HG03575 (cell line): Measurements from ENCODE around the gene BAIAP3.

Experiments
- ATAC-seq: cut with Tn5 transposase; IDR thresholded peaks from one replicate; pipeline ENCODE4 v1.9.1; 2021; ENCODE audit not compliant: unreplicated experiment, insufficient number of reproducible peaks, low FRiP score; ENCODE audit errors: extremely low read depth

Gene BAIAP3

DNA sequence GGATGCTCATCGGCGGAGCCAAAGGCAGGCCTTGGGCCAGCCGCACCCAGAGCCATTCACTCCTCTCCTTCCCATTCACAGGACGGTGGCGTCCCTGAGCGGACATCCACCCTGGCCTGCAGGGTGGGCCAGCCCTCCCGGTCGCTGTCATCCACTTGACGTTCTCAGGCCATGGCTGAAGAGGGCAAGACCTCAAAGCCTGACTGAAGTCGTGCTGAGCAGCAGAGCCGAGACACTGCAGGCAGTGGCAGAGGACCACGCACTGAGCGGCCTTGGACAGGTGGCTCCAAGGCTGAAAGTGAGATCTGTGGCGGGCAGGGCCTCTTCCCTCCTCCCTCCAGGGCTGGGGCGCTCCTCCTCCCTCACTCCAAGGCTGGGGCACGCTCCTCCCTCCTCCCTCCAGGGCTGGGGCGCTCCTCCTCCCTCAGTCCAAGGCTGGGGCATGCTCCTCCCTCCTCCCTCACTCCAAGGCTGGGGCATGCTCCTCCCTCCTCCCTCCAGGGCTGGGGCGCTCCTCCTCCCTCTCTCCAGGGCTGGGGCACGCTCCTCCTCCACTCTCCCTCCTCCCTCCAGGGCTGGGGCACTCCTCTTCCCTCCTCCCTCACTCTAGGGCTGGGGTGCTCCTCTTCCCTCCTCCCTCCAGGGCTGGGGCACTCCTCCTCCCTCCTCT lies 42.4 kb downstream of the BAIAP3 start:
- ATAC-seq, result no peak

- no peak for ATAC-seq
Measured at GRCh38 chr16:1377406-1378010, 44.1 kb downstream of the BAIAP3 start.

- ATAC-seq, result no peak
Measured at GRCh38 chr16:1378087-1378803, 44.8 kb downstream of the BAIAP3 start.

- ATAC-seq, result no peak
Measured at GRCh38 chr16:1378804-1379303, 45.4 kb downstream of the BAIAP3 start.

DNA sequence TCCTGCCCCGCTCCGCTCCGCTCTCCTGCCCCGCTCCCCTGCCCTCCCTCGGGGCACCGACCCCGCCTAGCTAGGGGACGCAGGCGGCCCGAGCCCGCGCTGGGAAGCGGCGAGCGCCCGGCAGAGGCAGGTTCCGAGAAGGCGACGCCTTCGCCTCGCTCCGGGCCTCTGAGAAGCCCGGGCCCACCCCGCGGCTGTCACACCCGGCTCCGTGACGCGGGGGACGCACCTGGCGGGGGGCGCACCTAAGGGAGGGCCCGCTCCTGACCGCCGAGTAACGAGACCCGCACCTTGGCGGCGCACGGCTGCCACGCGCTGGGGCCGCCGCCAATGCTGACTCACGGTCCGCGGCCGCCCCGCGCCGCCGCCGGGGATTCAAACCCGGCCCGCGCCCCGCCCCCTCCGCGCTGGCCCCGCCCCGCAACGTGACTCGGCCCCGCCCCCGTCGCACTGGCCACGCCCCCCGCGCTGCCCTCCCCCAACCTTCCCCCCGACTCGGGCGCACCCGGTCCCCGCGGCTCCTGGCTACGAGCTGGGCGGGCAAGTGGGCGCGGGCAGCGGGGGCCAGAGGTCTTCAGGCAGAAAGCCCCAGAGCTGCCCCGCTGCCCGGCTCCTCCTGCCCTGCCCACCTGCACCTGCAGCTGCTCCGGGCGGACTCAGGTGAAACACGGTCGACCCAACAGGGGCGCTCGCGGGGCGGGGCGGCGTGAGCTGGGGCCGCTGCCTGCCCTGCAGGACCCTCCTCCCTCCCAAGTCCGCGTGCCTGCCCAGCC lies 46.0 kb downstream of the BAIAP3 start:
- ATAC-seq, result no peak

DNA sequence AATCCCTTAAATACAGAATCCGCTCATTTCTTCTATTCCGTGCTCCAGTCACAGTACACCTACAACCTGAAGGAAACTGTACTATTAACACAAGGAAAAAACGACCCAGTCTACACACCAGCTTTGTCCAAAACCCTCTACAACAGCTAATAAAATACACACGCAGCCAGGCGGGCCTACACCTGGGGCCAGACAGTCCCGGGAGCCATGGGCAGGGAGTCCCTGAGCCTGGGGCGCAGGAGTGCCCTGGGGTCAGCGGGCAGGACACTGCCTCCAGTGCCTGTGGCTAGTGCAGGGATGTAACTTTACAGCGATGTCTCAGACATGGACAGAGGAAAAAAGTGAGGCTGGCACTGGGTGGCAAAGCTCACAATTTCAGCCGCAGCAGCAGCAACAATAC lies 46.8 kb downstream of the BAIAP3 start:
- no peak for ATAC-seq

DNA sequence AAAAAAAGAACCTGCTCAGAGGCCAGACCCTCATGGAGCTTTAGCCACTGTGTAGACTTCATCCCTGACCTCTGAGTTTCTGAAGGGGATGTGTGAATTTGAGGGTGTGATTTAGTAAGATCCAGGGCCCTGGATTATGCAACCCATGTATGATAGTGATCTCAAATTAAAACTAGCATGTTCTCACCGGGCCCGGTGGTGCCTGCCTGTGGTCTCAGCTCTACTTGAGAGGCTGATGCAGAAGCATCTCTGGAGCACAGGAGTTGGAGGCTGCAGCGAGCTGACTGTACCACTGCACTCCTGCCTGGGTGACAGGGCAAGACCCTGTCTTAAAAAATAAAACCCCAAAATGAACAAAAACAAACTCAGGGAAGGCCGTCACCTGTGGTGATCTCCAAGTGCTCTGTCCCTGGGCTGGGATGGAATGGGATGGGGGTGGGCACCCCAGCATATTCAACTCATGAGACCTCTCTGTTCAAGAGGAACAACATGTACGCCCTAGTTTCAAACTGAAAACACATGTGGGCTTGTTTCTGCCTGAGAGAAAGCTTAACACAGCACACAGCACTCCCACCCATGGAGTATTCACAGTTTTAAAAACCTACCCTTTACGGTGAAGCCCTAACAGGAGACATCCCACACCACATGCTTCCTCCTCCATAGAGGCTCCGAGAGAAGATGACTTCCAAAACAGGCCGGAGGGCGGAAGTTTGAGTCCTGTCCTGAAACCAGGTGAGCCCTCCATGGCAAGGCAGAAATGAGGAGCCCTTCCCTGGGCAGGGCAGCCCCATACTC lies 48.4 kb downstream of the BAIAP3 start:
- no peak for ATAC-seq

GRCh38 chr16:1383556-1383955 lies 50.1 kb downstream of the BAIAP3 start:
- no peak for ATAC-seq

- ATAC-seq, result no peak
Measured at GRCh38 chr16:1385232-1385631, 51.8 kb downstream of the BAIAP3 start.

DNA sequence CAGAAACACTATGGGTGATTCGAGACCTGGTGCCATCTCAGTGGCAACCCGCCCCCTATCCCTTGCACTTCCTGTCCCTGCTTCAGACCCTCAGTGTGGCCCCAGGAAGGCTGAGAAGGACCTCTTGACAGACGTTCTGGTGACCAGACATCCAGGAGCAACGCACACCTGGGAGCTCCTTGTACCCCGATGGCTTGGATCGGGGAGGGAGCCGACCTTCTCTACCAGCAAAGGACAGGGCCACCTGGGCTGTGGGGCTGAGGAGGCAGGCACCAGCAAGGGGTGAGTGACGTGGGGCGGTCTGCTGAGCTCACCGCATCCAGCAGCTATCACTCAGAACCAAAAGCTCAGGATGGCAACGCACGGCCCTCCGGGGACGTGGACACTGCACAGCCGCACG lies 53.9 kb downstream of the BAIAP3 start:
- no peak for ATAC-seq

DNA sequence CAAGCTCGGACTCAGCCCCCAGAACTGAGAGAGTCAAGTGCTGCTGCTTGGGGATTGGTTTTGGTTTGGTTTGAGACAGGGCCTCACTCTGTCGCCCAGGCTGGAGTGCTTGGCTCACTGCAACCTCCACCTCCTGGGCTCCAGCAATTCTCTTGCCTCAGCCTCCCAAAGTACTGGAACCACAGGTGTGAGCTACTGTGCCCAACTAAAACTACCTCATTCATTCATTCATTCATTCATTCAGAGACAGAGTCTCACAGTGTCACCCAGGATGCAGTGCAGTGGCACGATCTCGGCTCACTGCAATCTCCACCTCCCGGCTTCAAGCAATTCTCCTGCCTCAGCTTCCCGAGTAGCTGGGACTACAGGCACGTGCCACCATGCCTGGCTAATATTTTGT lies 56.3 kb downstream of the BAIAP3 start:
- ATAC-seq, result no peak

- ATAC-seq, result no peak
Measured at GRCh38 chr16:1390239-1390779, 56.9 kb downstream of the BAIAP3 start.

GRCh38 chr16:1392826-1393225 lies 59.4 kb downstream of the BAIAP3 start:
- ATAC-seq, result no peak

- no peak for ATAC-seq
Measured at GRCh38 chr16:1393613-1394176, 60.2 kb downstream of the BAIAP3 start.

- ATAC-seq, result no peak
Measured at GRCh38 chr16:1394367-1394951, 61.0 kb downstream of the BAIAP3 start.

- no peak for ATAC-seq
Measured at GRCh38 chr16:1395444-1396031, 62.1 kb downstream of the BAIAP3 start.

DNA sequence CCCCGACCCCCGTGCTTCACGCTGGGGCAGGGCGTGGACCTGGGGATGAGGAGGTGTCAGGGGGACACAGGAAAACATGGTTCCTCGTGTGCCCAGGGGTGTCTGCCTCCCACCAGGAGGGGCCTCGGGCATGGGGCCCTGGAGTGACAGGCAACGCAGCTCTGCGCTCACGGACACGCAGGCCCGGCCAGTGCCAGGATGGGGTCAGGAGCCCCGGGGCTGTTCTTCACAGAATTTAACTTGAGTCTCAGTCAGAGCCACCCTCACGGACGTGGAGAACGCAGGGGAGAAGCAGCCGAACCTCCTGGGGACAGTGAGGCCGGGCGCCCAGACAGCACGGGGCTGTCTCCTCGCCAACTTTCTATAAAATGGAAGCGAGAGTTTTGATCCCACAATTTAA lies 64.3 kb downstream of the BAIAP3 start:
- no peak for ATAC-seq
